ENCODE measurements around the gene ATP11C. TPM values are rescaled to one million over a fixed set of nuclear protein-coding genes. Genes with fewer than 3 reads are reported as not detected.
"Not testable (repeated sequence)": the region's sequence is repeated elsewhere in the genome, so short reads cannot be mapped to it uniquely, and the experiment has no call there.

The ATP11C gene
- total RNA-seq, 4 donors from 2014 or later: 6.4 to 26.0 (median 15.4) TPM

GRCh38 chrX:139965421-139965820 lies 32.6 kb upstream of the ATP11C start, which contains the start of gene CXorf66:
CXorf66 (minus strand) TSS chrX:139965521; CDS start chrX:139965496, 25 bp downstream.
- intact Hi-C loops (cut with DNase I; ENCODE audit: low total_unique reads) (no loop called here), in situ Hi-C loops (cut with MboI; ENCODE audit: low pct_ligation_motif_present in 1 of 4, low pct_unique_long_range_greater_than_20kb in 1 of 4, low sequenced_read_pairs in 3 of 4) (no loop called here)
- WGBS, 2 donors (ENCODE audit: low coverage in 1 of 2): 90 to 100% methylated on average over 1 to 7 of the region's 7 CpGs

GRCh38 chrX:139961091-139961490 lies 28.2 kb upstream of the ATP11C start:
- 35% methylated on average over 2 of the region's 2 CpGs; no CpG with 5 or more reads in 1 of the 2 donors for WGBS, 2 donors (ENCODE audit: low coverage in 1 of 2)
- H3K27ac ChIP-seq; H3K36me3 ChIP-seq; H3K4me1 ChIP-seq; H3K4me3 ChIP-seq; in situ Hi-C loops (cut with MboI; ENCODE audit: low pct_ligation_motif_present in 1 of 4, low pct_unique_long_range_greater_than_20kb in 1 of 4, low sequenced_read_pairs in 3 of 4); H3K9me3 ChIP-seq; H3K27me3 ChIP-seq; intact Hi-C loops (cut with DNase I; ENCODE audit: low total_unique reads); DNase-seq: not testable (repeated sequence)

More at GRCh38 chrX:139965421-139965820, 32.6 kb upstream of the ATP11C start, which contains the start of gene CXorf66:
- TF ChIP-seq CTCF (IDR thresholded peaks at IDR 0.05): no peak
- no peak for TF ChIP-seq EP300 (IDR thresholded peaks at IDR 0.05; ENCODE audit: low read depth)
- TF ChIP-seq POLR2AphosphoS5 (IDR thresholded peaks at IDR 0.05): no peak
- TF ChIP-seq POLR2A (IDR thresholded peaks at IDR 0.05): no peak
- H3K9me3 ChIP-seq: no peaks in the 10 kb centered on the region
- no peak for DNase-seq
- no peaks in the 10 kb centered on the region for H3K36me3 ChIP-seq
- H3K27ac ChIP-seq: no peak within 1 kb of the TSS
- H3K4me1 ChIP-seq: no peaks in the 10 kb centered on the region
- no peak within 1 kb of the TSS for H3K4me3 ChIP-seq
- H3K27me3 ChIP-seq: no peaks in the 10 kb centered on the region

- no peaks in the 10 kb centered on the region for H3K9me3 ChIP-seq
- in situ Hi-C loops (cut with MboI; ENCODE audit: low pct_ligation_motif_present in 1 of 4, low pct_unique_long_range_greater_than_20kb in 1 of 4, low sequenced_read_pairs in 3 of 4): no loop called here
- H3K4me3 ChIP-seq: no peak overlapping the region
- no peak overlapping the region for H3K27ac ChIP-seq
- no peak for DNase-seq
- H3K27me3 ChIP-seq: no peaks in the 10 kb centered on the region
- H3K36me3 ChIP-seq: no peaks in the 10 kb centered on the region
- H3K4me1 ChIP-seq: no peaks in the 10 kb centered on the region
- no peak for TF ChIP-seq POLR2A (IDR thresholded peaks at IDR 0.05)
- TF ChIP-seq POLR2AphosphoS5 (IDR thresholded peaks at IDR 0.05): no peak
- no peak for TF ChIP-seq CTCF (IDR thresholded peaks at IDR 0.05)
- TF ChIP-seq EP300 (IDR thresholded peaks at IDR 0.05; ENCODE audit: low read depth): no peak
- WGBS, 2 donors (ENCODE audit: low coverage in 1 of 2): 36 to 53% methylated on average over 2 to 3 of the region's 3 CpGs
- intact Hi-C loops (cut with DNase I; ENCODE audit: low total_unique reads): no loop called here
Observed at GRCh38 chrX:139949703-139950102, 16.9 kb upstream of the ATP11C start.

- H3K27me3 ChIP-seq: no peaks in the 10 kb centered on the region
- H3K36me3 ChIP-seq: no peaks in the 10 kb centered on the region
- no peak for TF ChIP-seq POLR2A (IDR thresholded peaks at IDR 0.05)
- no peak for TF ChIP-seq EP300 (IDR thresholded peaks at IDR 0.05; ENCODE audit: low read depth)
- no peak for TF ChIP-seq CTCF (IDR thresholded peaks at IDR 0.05)
- no peak for TF ChIP-seq POLR2AphosphoS5 (IDR thresholded peaks at IDR 0.05)
- H3K4me1 ChIP-seq: no peaks in the 10 kb centered on the region
- intact Hi-C loops (cut with DNase I; ENCODE audit: low total_unique reads) (no loop called here), in situ Hi-C loops (cut with MboI; ENCODE audit: low pct_ligation_motif_present in 1 of 4, low pct_unique_long_range_greater_than_20kb in 1 of 4, low sequenced_read_pairs in 3 of 4) (no loop called here)
- H3K9me3 ChIP-seq: no peaks in the 10 kb centered on the region
- WGBS, 2 donors (ENCODE audit: low coverage in 1 of 2): 38% methylated on average over 3 of the region's 3 CpGs; no CpG with 5 or more reads in 1 of the 2 donors
- DNase-seq: no peak
- H3K4me3 ChIP-seq: no peak overlapping the region
- no peak overlapping the region for H3K27ac ChIP-seq
Observed at GRCh38 chrX:139945075-139945474, 12.2 kb upstream of the ATP11C start.

DNA sequence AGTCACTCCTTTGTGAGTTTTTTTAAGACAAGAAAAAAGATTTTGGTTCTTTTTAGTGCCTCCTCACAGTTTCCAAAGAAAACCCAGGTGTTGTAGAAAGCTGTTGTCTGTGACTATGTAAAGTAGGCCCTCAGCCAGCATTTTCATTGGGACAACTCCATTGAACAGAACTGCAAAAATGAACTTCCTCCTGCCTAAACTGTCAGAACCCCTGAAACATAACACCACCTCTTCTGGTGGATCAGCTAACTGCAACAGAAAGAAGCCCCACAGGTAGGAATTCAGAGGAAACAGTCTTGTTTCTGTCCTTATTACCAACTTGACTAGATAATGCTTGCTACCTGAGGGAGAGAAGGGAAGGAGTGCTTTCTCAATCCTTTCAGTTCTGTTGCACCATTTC lies 3.4 kb upstream of the ATP11C start:
- no peaks in the 10 kb centered on the region for H3K27me3 ChIP-seq
- DNase-seq: no peak
- H3K4me3 ChIP-seq: no peak overlapping the region
- in situ Hi-C loops (cut with MboI; ENCODE audit: low pct_ligation_motif_present in 1 of 4, low pct_unique_long_range_greater_than_20kb in 1 of 4, low sequenced_read_pairs in 3 of 4) (no loop called here), intact Hi-C loops (cut with DNase I; ENCODE audit: low total_unique reads) (no loop called here)
- TF ChIP-seq EP300 (IDR thresholded peaks at IDR 0.05; ENCODE audit: low read depth): no peak
- TF ChIP-seq POLR2A (IDR thresholded peaks at IDR 0.05): no peak
- no peak for TF ChIP-seq CTCF (IDR thresholded peaks at IDR 0.05)
- no peak for TF ChIP-seq POLR2AphosphoS5 (IDR thresholded peaks at IDR 0.05)
- H3K4me1 ChIP-seq: peaks cover 0 to 4% (median 0%) of the 10 kb centered on the region in 4 donors
- no peaks in the 10 kb centered on the region for H3K9me3 ChIP-seq
- no peaks in the 10 kb centered on the region for H3K36me3 ChIP-seq
- no peak overlapping the region for H3K27ac ChIP-seq

Data from transverse colon (tissue), 4 donors.